Thyroid gland (tissue), 4 donors: ENCODE results near the gene CHST2.

Experiments used
- CTCF ChIP-seq, 6 experiments: fragments of 200-600 bp in 3 of 6; fragments of 450-650 bp in 3 of 6; sonication (generic) in 3 of 6; IDR thresholded peaks; one replicate each; pipeline ENCODE4 v1.5.1; 2016 to 2019; ENCODE audit warnings: antibody characterized with exemption in 6 of 6, mild to moderate bottlenecking in 2 of 6, inconsistent platforms in 1 of 6, moderate library complexity in 1 of 6
- POLR2A ChIP-seq, 2 donors: fragments of 450-650 bp; IDR thresholded peaks; one replicate each; pipeline ENCODE4 v1.6.1; 2017; ENCODE audit warnings: antibody characterized with exemption in 2 of 2, mild to moderate bottlenecking in 2 of 2, moderate library complexity in 1 of 2

- TF ChIP-seq CTCF (IDR thresholded peaks at IDR 0.05) = no peak
- TF ChIP-seq POLR2A (IDR thresholded peaks at IDR 0.05) = no peak
Observed at GRCh38 chr3:143088835-143089234, 30.7 kb upstream of the CHST2 start.
